PC-9 (cell line): ENCODE results near the gene AEBP1.

Experiments
- CTCF ChIP-seq: fragments of 200-600 bp; sonication (generic); conservative IDR thresholded peaks from 2 replicates; pipeline ENCODE4 v1.6.1; 2017; ENCODE audit warnings: mixed run types, antibody characterized with exemption, mild to moderate bottlenecking, moderate library complexity
- EZH2 ChIP-seq: fragments of 200-600 bp; sonication (generic); IDR thresholded peaks from 2 replicates; pipeline ENCODE4 v1.8.0; 2017; ENCODE audit warnings: antibody characterized with exemption, low read depth

- TF ChIP-seq CTCF (no peak), EZH2 (no peak)
Observed at GRCh38 chr7:44079331-44080021, 24.7 kb upstream of the AEBP1 start.
